Left hindlimb (tissue), 1 donor: Measurements from ENCODE around the gene FFAR3.
"Not testable (repeated sequence)": the region's sequence is repeated elsewhere in the genome, so short reads cannot be mapped to it uniquely, and the experiment has no call there.

Experiments
- DNase-seq: peaks from one replicate; pipeline ENCODE4 v3.0.0-alpha.2; 2018

Gene FFAR3

GRCh38 chr19:35378356-35378755 is 20.1 kb downstream of the FFAR3 start:
- DNase-seq = no peak

- DNase-seq = not testable (repeated sequence)
Measured at GRCh38 chr19:35379545-35379944, 21.3 kb downstream of the FFAR3 start.

GRCh38 chr19:35379992-35380391 is 21.7 kb downstream of the FFAR3 start:
- DNase-seq = no peak

GRCh38 chr19:35380450-35381124 is 22.3 kb downstream of the FFAR3 start:
- no peak for DNase-seq

- DNase-seq = no peak
Measured at GRCh38 chr19:35381318-35381717, 23.1 kb downstream of the FFAR3 start.

GRCh38 chr19:35381926-35382325 is 23.7 kb downstream of the FFAR3 start:
- DNase-seq = no peak

GRCh38 chr19:35383536-35383935 is 25.3 kb downstream of the FFAR3 start:
- no peak for DNase-seq

- DNase-seq = no peak
Measured at GRCh38 chr19:35388277-35389054, 30.2 kb downstream of the FFAR3 start.

- DNase-seq = no peak
Measured at GRCh38 chr19:35389192-35389861, 31.1 kb downstream of the FFAR3 start.

GRCh38 chr19:35392742-35393715 is 34.8 kb downstream of the FFAR3 start:
- no peak for DNase-seq

GRCh38 chr19:35395382-35396199 is 37.3 kb downstream of the FFAR3 start:
- DNase-seq = no peak

GRCh38 chr19:35396240-35396885 is 38.1 kb downstream of the FFAR3 start:
- no peak for DNase-seq

- DNase-seq = no peak
Measured at GRCh38 chr19:35397064-35397463, 38.8 kb downstream of the FFAR3 start.

- no peak for DNase-seq
Measured at GRCh38 chr19:35398570-35398969, 40.3 kb downstream of the FFAR3 start.

- DNase-seq = no peak
Measured at GRCh38 chr19:35399231-35399630, 41.0 kb downstream of the FFAR3 start.

- no peak for DNase-seq
Measured at GRCh38 chr19:35399948-35400772, 41.9 kb downstream of the FFAR3 start.

GRCh38 chr19:35400773-35401100 is 42.5 kb downstream of the FFAR3 start:
- DNase-seq = no peak

GRCh38 chr19:35401416-35401815 is 43.2 kb downstream of the FFAR3 start:
- DNase-seq = not testable (repeated sequence)

- no peak for DNase-seq
Measured at GRCh38 chr19:35403116-35403760, 45.0 kb downstream of the FFAR3 start.
